HG03558 (cell line): ENCODE measurements around the gene PFKFB4.
"Not testable (repeated sequence)": the region's sequence is repeated elsewhere in the genome, so short reads cannot be mapped to it uniquely, and the experiment has no call there.

Source experiments
- ATAC-seq: cut with Tn5 transposase; IDR thresholded peaks from one replicate; pipeline ENCODE4 v1.9.1; 2021; ENCODE audit warnings: moderate number of reproducible peaks; ENCODE audit not compliant: unreplicated experiment; ENCODE audit errors: extremely low read depth

PFKFB4 gene

GRCh38 chr3:48536785-48537184 is 19.8 kb downstream of the PFKFB4 start:
- ATAC-seq, result no peak

- ATAC-seq, result no peak
Measured at GRCh38 chr3:48536116-48536515, 20.5 kb downstream of the PFKFB4 start.

GRCh38 chr3:48535578-48535977 is 21.0 kb downstream of the PFKFB4 start:
- ATAC-seq, result no peak

- ATAC-seq, result no peak
Measured at GRCh38 chr3:48532977-48533337, 23.6 kb downstream of the PFKFB4 start.

- ATAC-seq, result no peak
Measured at GRCh38 chr3:48532271-48532976, 24.2 kb downstream of the PFKFB4 start.

- not testable (repeated sequence) for ATAC-seq
Measured at GRCh38 chr3:48530701-48531100, 25.9 kb downstream of the PFKFB4 start.

GRCh38 chr3:48528754-48529153 is 27.8 kb downstream of the PFKFB4 start:
- no peak for ATAC-seq

GRCh38 chr3:48528048-48528447 is 28.6 kb downstream of the PFKFB4 start:
- no peak for ATAC-seq

- no peak for ATAC-seq
Measured at GRCh38 chr3:48524970-48525369, 31.6 kb downstream of the PFKFB4 start.

GRCh38 chr3:48521635-48522034 is 35.0 kb downstream of the PFKFB4 start:
- ATAC-seq, result no peak

- ATAC-seq, result no peak
Measured at GRCh38 chr3:48519277-48519643, 37.3 kb downstream of the PFKFB4 start.

- no peak for ATAC-seq
Measured at GRCh38 chr3:48518638-48519276, 37.8 kb downstream of the PFKFB4 start.

GRCh38 chr3:48518069-48518468 is 38.5 kb downstream of the PFKFB4 start:
- ATAC-seq, result no peak

- ATAC-seq, result no peak
Measured at GRCh38 chr3:48516571-48516970, 40.0 kb downstream of the PFKFB4 start.

- ATAC-seq, result no peak
Measured at GRCh38 chr3:48514431-48515227, 42.0 kb downstream of the PFKFB4 start.

- no peak for ATAC-seq
Measured at GRCh38 chr3:48511551-48511950, 45.1 kb downstream of the PFKFB4 start.

GRCh38 chr3:48507256-48508061 is 49.1 kb downstream of the PFKFB4 start:
- ATAC-seq, result no peak

GRCh38 chr3:48505968-48506504 is 50.6 kb downstream of the PFKFB4 start:
- ATAC-seq, result no peak

GRCh38 chr3:48505146-48505545 is 51.5 kb downstream of the PFKFB4 start:
- no peak for ATAC-seq
